Thyroid gland (tissue), 4 donors: ENCODE results near the gene GLIS1.

Source experiments
- CTCF ChIP-seq, 6 experiments: fragments of 200-600 bp in 3 of 6; fragments of 450-650 bp in 3 of 6; sonication (generic) in 3 of 6; IDR thresholded peaks; one replicate each; pipeline ENCODE4 v1.5.1; 2016 to 2019; ENCODE audit warnings: antibody characterized with exemption in 6 of 6, mild to moderate bottlenecking in 2 of 6, inconsistent platforms in 1 of 6, moderate library complexity in 1 of 6
- POLR2A ChIP-seq, 2 donors: fragments of 450-650 bp; IDR thresholded peaks; one replicate each; pipeline ENCODE4 v1.6.1; 2017; ENCODE audit warnings: antibody characterized with exemption in 2 of 2, mild to moderate bottlenecking in 2 of 2, moderate library complexity in 1 of 2

- TF ChIP-seq CTCF (IDR thresholded peaks at IDR 0.05) (no peak), POLR2A (IDR thresholded peaks at IDR 0.05) (no peak)
These were observed 27.3 kb upstream of the GLIS1 start for GRCh38 chr1:53766194-53766742.
